A204.1 (cell line): ENCODE measurements around the gene ZFP69B.

Source experiments
- FAIRE-seq: peaks from 2 replicates; lab custom pipeline; 2012; peaks lifted over from hg19 to GRCh38; lab: Jason Lieb, UNC

ZFP69B gene

GRCh38 chr1:40449684-40450494, at the start of gene ZFP69B:
Gene ZFP69B (plus strand): TSS chr1:40450476. CDS start chr1:40450962, 486 bp downstream.
- no peak for FAIRE-seq

- no peak for FAIRE-seq
These were observed 48.6 kb upstream of the ZFP69B start for GRCh38 chr1:40401473-40402201.

GRCh38 chr1:40404670-40405462, 45.4 kb upstream of the ZFP69B start:
- FAIRE-seq, result peak; percentile 96

DNA sequence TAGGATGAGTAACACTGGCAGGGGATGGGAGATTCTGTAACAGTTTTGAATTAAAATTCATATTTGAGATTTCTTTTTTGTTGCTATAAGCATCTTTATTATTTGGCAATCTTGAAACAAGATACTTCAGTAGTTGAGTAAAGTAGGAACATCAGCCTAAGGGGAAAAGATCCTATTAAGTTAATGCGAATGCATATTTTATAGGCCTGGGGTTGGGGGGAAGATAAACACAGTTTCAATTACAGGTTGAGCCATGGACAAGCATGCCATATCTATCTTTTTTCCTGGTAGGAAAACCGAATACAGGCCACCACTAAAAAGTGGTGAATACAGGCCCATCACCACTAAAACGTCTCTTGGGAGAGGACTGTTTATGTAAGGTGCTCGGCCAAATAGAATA, 44.5 kb upstream of the ZFP69B start:
- no peak for FAIRE-seq

DNA sequence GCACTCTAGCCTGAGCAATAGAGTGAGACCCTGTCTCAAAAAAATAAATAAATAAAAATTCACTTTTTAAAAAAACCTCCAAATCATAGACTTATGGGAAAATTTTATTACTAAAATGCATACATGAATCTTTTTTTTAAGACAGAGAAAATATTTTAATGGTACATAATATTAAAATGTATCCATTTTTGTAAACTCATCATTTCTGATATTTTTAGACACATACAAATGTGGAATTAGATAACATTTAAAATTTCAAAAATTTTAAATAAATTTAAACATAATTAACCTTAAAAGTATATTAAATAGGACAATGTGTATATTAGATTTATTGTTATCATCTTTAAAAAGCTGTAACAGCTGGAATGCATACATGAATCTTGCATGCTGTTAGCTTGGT, 42.8 kb upstream of the ZFP69B start:
- peak; percentile 90 for FAIRE-seq

GRCh38 chr1:40409467-40409866, 40.8 kb upstream of the ZFP69B start:
- no peak for FAIRE-seq

DNA sequence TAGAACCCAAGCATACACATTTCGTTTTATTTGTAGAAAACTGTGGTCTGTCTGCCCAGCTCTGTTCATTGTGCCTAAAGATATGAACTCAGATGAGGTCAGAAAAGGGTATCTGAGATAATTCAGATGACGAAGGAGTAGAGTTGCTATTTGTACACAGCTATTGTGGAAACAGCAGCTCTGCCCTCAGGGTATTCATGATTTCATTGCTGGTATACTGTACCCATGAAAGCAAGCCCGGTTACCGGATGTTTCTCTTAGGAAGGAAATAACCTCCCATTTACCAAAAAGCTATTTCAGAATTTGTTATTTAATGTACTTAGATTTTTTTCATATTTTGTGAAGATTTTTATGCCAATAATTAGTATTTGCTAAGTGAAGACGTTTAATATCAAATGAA, 39.0 kb upstream of the ZFP69B start:
- FAIRE-seq, result no peak

GRCh38 chr1:40411843-40412242, 38.4 kb upstream of the ZFP69B start:
- no peak for FAIRE-seq

DNA sequence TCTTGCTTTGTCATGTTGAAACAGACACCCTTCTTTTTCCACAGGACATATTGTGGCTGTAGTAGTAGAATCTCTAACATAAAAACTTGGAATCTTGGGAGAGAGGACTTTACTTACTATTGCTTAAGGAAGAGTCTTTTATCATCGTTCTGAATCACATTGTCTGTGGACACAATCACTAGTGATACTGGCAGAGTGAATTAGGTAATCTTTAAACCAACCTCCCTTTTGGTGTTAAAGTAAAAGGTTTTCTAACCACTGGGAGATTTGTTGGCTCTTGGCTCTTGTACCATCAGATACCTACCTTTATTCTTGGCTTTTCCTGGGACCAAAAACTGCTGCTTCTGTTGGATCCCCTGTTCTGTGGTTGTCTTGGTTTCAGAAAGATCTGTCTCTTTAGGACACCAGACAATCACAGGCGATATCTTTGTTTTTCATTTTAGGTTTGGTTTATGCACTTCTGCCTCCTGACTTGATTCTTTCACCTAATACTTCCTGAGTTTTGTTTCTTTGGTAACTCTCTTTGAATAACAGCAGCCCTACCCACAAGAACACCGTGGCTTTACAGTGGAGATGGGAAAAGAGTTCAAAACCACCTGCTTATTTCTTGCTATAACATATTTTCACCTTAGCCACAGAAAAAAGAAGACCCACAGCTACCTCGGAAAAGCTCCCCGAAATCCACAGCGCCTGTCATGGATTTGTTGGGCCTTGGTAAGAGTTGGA, 36.6 kb upstream of the ZFP69B start:
- FAIRE-seq, result no peak

- FAIRE-seq, result no peak
These were observed 35.9 kb upstream of the ZFP69B start for GRCh38 chr1:40414331-40414730.

DNA sequence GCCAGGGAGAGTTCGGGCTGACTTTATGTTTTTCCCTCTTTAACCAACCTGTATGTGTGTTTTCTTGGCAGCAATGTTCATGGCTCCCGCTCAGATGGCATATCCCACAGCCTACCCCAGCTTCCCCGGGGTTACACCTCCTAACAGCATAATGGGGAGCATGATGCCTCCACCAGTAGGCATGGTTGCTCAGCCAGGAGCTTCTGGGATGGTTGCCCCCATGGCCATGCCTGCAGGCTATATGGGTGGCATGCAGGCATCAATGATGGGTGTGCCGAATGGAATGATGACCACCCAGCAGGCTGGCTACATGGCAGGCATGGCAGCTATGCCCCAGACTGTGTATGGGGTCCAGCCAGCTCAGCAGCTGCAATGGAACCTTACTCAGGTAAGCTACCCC, 33.6 kb upstream of the ZFP69B start:
- FAIRE-seq, result no peak

DNA sequence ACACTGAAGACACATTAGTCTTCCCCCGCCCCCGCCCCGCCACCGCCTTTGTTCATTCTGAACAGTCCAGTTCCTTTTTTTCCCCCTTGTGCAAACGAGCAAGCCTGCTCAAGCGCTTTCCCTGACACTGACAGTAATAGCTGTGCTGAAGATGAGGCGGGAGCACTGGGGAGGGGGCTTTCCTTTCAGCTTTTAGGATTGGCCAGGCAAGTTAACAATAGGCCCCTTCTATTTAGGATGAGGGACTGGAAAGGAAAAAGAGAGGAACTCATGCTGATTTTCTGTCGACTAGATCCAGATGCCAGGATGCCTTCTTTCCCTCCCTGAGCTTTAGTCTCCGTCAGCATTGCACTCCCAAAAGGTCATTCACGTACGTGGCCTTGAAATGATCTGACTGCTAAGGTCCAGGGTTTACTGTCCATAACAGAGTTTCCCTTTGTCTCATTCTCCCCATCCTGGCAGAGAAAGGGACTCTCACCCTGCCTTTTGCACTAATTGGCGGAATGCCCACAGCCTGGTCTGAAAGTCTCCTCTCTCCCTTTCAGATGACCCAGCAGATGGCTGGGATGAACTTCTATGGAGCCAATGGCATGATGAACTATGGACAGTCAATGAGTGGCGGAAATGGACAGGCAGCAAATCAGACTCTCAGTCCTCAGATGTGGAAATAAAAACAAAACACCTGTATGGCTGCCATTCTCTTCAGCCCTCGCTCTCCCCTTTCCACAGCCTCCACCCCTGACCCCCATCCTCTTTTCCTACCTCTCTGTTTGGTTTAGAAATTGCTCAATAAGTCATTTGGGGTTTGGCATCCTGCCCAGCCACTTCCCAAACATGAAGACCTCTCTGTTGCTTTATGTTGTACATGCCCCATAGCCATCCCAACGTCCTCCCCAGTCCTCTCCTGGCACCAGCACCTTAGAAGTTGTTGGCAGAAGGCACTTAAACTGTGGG, 28.6 kb upstream of the ZFP69B start:
- no peak for FAIRE-seq

- FAIRE-seq, result no peak
These were observed 27.5 kb upstream of the ZFP69B start for GRCh38 chr1:40422630-40423263.

DNA sequence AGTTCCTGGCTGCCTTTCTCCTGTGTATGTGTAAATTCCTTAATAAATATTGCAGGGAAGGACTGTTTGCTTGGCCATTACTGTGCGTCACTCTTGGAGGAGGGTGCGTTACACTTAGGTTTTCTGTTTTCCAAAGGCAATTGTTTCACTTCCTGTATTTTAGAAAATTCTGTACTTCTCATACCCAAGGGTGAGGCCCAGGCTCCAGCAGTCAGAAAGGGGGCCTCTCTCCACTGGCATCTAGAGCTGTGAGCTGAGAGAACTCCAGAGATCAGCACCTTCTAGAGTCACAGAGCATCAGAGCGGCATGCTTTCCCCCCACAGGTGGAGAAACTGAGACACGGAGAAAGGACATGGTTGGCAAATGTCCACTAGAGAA, 27.0 kb upstream of the ZFP69B start:
- FAIRE-seq, result no peak

DNA sequence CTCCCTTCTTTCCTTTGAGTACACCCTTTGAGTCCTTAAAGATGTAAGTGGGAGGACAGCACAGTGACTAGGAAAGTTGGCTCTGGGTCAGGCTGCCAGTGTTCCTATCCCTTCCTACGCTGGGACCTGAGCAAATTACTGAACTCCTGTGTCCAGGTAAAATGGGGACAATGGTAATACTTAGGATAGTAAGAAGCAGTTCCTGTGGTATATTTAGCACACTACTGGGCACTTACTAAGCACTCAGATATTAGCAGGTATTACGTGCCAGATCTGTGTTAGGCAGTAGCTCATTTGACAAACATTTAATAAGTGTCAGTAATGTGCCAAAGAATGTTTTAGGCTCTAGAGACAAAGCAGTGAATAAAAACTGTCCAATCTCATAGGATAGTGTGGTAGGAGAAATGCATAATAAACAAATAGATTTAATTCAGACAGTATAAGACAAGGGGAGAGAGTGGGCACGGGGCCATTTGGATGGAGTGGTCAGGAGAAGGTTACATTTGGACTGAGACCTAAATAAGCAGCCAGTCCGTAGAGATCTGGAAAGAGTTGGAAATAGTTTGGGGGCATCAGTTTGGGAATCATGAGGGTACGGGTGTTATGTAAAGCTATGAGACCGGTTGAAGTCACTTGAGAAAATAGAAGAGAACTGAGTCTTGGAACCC, 26.2 kb upstream of the ZFP69B start:
- no peak for FAIRE-seq

DNA sequence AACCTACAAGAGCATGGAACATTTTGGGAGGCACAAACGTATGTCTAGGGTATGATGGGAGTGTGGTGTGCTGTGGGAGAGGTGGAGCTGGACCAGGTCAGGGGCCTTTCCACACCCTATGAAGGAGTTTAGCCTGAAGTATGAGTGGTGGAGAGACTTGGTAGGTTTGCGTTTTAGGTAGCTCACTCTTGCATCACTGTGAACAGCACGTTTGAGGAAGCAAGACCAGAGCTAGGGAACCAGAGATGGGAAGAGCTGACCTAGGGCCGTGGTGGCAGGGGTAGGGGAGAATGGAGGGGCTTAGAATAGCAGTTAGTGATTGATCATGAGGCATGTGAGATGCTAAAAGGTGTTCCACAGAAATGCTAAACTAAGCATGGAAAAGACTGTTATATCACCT, 25.1 kb upstream of the ZFP69B start:
- no peak for FAIRE-seq

- FAIRE-seq, result no peak
These were observed 18.9 kb upstream of the ZFP69B start for GRCh38 chr1:40431385-40431784.

DNA sequence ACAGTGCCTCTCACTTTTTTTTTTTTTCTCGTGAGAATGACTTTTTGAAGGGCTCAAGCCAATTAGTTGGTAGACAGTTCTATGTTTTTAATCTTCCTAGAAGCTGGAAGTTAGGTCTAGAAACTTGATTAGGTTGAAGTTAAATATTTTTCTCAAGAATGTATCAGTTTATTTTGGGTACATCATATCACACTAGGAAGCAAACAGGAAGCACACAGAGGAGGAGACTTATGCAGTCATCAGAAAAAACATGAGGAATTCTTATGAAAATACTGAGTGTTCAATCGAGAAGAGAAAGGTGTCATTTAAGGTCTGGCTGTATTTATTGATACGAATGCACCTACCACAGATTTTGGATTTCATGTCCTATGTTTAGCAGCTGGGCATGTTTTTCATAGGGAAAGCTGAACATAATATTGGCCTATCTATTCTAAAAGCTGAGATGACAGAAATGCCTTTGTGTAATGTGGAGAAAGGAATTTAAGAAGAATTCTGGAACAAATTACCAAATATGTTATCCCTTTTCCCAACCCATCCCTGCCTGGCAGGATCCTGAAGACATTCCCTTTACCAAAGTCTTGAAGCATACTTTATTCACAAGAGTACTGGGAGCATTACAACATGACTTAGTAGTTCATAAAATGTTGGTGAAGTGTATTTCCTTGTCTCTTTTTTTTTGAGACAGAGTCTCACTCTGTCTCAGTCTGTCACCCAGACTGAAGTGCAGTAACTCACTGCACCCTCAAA, 17.5 kb upstream of the ZFP69B start:
- FAIRE-seq, result no peak

- FAIRE-seq, result no peak
These were observed 14.8 kb upstream of the ZFP69B start for GRCh38 chr1:40435471-40435870.
